GM10847 (cell line): ENCODE data around the gene SLC30A5.

Source experiments
- POLR2A ChIP-seq: IDR thresholded peaks from 2 replicates; pipeline ENCODE4 v1.6.1; 2011; ENCODE audit not compliant: insufficient read length; ENCODE audit errors: extremely low read depth

The SLC30A5 gene

DNA sequence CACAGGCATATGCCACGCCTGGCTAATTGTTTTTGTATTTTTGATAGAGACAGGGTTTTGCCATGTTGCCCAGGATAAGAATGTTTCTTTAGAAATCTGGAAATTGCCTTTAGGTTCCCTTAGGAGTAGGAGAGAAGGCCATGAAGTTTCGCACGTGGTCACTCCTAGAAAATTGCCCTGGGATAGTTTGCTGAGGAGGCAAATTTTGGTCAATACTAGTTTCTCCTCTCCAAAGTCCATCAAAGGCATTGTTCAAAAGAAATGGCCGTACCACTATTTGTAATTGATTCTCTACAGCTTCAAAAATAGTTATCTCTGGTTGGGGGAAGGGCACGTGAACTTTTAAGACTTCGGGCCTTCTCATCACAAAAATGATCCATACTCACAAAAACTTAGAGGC, 845 bp upstream of the SLC30A5 start:
- no peak for TF ChIP-seq POLR2A

DNA sequence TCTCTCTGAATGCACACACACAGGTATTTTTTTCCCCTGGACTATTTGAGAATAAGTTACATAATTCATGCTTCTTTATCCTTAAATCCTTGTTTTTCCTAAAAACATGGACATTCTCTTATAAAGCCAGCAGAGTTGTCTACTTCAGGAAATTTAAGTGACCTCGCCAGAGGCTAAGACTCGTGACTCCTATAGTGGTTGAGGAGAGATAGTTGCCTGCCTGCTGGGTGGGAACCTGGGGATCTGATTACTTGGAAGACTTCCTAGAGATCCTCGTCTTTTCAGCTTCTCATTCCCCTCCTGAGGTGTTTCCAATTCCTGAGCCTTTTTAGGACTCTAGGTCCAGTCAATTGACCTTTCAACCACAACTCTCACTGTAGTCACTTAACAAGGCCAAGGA, 5.5 kb downstream of the SLC30A5 start:
- TF ChIP-seq POLR2A, result no peak

DNA sequence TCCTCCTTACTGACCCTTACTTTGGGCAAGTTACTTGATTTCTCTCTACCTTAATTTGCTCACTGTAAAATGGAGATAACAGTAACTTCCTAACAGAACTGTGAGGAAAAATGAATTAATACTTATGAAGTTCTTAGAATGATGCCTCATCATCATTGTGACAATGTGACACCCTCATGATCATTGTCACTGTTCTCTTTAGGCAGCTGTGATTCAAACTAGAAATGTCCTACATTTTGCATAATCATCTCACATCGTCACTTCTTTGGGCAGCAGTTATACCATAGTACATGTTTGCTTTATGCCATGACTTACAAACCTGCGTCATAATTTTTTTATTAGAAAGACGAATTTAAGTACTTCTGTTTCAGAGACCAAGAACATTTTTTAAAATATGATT, 9.7 kb downstream of the SLC30A5 start:
- TF ChIP-seq POLR2A, result no peak

DNA sequence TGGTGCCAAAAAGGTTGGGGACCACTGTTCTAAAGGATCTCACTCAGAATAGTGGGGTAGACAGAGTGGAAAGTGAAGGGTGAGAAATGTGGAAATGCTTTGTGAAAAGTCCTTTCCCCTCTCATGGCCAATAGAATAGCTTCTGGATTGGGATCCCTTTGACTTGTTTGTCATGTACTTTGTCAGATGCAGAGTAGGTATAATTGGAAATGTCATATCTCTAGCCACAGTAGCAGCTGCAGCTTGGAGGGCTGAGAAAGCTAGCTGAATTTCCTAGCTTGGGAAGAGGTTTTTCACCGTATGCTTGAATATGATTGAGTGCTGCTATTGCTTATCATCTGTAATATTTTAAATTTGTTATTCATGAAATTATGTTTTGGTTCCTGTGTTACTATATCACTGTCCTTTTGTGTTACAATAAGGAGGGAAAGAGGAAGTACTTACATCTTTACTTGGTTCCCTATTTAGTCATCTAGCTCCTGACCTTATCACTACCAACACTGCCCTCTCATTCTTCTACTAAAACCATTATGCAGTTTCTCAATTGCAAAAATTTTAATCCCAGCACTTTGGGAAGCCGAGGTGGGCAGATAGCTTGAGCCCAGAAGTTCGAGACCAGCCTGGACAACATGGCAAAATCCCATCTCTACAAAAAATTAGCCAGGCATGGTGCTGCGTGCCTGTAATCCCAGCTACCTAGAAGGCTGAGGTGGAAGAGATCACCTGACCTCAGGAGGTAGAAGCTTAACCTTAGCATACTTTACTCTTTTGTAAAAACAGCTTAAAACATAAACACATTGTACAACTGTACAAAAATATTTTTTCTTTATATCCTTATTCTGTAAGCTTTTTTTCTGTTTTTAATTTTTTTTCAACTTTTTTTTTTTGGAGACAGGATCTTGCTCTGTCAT, 12.4 kb downstream of the SLC30A5 start:
- no peak for TF ChIP-seq POLR2A

DNA sequence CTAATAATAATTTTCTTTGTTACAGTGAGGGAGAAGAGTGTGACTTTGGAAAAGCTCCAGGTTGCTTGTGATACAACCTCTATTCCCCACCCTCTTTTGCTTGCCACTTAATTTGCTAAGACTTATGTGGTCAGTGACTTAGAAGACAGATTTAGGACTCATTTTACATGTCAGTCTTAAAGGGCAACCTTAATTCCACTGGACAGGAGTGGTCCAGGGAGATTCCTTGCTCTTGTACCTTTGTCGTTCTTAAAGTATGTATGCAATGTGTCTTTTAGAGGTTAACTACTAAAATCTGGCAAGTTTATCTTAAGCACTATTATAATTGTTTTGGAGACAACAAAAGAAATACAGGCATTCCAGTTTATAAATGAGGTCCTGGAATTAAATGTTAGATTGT, 20.0 kb downstream of the SLC30A5 start:
- TF ChIP-seq POLR2A, result no peak

DNA sequence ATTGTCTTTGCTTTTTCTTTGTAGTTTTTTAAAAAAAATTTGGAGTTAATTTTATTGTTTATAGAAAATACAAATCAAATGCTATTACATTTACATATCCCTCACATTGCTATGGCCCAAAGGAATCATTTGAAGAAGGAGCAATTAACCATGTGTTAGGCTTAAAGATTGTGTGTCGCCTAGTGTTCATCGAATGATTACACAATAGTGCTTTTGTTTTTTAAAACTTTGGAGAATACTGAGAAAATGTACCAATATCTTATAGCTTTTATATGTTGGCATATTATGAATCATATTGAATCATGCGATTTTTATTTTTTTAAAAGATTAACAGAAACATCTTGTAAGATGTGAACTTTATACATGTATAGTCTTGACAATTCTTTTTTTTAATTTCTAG, 21.7 kb downstream of the SLC30A5 start:
- no peak for TF ChIP-seq POLR2A

DNA sequence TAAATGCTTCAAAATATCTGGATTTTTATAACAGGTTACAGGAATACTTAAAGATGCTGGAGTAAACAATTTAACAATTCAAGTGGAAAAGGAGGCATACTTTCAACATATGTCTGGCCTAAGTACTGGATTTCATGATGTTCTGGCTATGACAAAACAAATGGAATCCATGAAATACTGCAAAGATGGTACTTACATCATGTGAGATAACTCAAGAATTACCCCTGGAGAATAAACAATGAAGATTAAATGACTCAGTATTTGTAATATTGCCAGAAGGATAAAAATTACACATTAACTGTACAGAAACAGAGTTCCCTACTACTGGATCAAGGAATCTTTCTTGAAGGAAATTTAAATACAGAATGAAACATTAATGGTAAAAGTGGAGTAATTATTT, 35.6 kb downstream of the SLC30A5 start:
- no peak for TF ChIP-seq POLR2A

DNA sequence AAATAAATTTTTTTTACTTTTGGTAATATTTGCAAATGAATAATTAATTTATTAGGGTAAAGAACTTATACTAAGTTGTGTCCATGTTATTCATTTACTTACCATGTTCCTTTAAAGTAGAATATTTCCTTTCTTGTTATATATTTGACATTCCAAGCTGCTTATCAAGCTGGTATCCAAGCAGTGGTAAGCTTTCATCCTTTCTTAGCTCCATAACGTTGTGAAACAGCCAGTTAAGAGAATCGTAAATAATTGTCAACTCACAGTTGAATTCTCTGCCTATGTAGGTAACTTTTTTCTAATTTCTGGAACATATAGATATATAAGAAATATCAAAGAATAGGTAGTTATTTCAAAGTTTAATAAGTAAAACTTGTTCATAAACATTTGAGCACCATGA, 36.4 kb downstream of the SLC30A5 start:
- no peak for TF ChIP-seq POLR2A

DNA sequence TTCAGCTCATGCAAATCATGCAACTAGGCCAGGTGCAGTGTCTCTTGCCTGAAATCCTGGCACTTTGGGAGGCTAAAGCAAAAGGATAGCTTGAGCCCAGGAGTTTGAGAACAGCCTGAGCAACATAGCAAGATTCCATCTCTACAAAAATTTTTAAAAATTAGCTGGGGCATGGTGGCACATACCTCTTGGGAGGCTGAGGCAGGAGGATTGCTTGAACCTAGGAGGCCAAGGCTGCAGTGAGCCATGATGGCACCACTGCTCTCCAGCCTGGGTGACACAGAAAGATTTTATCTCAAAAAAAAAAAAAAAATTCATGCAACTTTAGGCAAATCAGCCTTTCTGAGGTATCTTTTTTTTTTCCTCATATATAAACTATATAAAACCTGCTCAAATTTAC, 37.5 kb downstream of the SLC30A5 start:
- no peak for TF ChIP-seq POLR2A

DNA sequence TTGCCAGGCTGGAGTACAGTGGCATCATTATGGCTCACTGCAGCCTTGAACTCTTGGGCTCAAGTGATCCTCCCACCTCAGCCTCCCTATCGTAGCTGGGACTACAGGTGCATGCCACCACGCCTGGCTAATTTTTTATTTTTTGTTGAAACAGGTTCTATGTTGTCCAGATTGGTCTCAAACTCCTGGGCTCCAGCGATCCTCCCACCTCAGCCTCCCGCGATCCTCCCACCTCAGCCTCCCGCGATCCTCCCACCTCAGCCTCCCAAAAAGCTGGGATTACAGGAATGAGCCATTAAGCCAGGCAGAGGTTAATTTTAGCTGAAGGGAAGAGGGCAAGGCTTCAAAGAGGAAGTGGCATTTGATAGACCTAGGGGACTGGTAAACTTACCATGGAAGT, 40.3 kb downstream of the SLC30A5 start:
- no peak for TF ChIP-seq POLR2A

DNA sequence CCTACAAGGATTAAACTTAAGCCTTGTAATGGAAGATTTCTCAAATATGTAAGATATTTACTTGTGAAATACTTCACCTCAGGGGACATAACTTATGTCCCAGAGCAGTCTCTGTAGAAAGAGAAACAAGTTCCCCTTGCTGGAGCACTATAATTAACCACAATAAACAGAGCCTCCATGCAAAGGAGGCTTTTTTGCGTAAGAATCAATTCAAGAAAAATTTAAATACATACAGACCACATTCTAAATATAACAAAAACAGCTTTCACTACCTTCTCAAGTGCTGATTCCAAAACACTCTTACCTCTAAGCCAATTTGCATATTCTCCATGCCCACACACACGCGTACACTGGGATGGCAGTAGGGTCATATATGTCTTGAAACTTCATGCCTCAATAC, 42.5 kb downstream of the SLC30A5 start:
- no peak for TF ChIP-seq POLR2A

DNA sequence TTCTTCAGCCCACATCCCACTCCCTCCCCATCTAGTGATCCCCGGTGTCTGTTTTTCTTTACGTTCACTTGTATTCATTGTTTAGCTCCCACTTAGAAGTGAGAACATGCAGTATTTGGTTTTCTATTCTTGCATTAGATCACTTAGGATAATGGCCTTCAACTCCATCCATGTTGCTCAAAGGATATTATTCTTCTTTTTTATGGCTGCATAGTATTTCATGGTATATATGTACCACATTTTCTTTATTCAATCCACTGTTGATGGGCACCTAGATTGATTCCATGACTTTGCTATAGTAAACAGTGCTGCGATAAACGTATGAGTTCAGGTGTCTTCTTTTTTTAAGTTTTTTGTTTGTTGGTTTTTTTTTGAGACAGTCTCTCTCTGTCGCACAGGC, 44.0 kb downstream of the SLC30A5 start:
- no peak for TF ChIP-seq POLR2A

DNA sequence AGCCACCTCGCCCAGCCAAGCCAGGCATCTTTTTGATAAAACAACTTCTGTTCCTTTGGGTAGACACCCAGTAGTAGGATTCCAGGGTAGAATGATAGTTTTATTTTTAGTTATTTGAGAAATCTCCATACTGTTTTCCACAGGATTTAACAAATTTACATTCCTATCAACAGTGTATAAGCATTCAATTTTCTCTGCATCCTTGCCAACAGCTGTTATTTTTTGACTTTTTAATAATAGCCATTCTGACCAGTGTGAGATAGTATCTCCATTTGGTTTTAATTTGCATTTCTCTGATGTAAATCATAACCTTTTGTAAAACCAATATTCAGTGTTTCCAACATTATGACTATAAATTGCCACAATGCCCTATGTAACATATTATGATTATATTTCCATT, 45.0 kb downstream of the SLC30A5 start:
- no peak for TF ChIP-seq POLR2A

DNA sequence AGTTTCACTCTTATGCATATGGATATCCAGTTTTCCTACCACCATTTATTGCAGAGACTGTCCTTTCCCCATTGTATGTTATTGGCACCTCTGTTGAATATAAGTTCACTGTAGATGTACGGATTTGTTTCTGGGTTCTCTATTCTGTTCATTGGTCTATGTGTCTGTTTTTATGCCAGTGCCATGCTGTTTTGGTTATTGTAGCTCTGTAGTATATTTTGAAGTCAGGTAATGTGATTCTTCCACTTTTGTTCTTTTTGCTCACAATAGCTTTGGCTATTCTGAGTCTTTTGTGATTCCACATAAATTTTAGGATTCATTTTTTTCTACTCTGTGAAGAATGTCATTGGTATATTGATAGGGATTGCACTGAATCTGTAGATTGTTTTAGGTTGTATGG, 47.0 kb downstream of the SLC30A5 start:
- TF ChIP-seq POLR2A, result no peak

DNA sequence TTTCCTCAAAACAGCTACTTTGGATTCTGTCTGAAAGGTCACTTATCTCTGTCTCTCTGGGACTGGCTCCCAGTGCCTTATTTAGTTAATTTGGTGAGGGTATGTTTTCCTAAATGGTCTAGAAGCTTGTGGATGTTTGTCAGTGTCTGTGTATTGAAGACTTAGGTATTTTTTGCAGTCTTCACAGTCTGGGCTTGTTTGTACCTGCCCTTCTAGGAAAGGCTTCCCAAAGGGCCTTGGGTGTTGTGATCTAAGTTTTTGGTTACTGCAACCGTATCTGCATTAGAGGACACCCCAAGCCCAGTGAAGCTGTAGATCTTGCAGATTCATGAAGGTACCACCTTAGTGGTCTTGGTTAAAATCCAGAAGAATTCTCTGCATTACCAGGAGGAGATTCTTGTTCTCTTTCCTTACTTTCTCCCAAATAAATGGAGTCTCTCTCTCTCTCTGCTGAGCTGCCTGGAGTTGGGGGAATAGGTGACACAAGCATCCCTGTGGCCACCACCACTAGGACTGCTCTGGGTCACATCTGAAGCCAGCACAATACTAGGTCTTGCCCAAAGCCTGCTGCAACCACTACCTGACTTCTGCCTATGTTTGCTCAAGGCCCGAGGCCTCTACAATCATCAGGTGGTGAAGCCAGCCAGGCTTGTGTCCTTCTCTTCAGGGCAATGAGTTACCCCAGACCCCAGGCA, 55.3 kb downstream of the SLC30A5 start:
- no peak for TF ChIP-seq POLR2A

DNA sequence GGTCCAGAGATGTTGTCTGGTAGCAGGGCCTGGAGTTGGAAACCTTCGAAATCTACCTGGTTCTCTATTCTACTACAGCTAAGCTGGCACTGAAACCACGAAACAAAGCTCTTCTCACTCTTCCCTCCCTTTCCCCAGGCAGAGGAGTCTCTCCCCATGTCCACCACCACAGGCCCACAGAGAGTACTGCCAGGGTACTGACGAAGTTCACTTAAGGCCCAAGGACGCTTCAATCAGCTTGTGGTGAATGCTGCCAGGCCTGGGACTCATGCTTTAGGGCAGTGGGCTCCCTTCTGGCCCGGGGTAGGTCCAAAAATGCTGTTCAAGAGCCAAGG, 55.8 kb downstream of the SLC30A5 start:
- TF ChIP-seq POLR2A, result no peak

DNA sequence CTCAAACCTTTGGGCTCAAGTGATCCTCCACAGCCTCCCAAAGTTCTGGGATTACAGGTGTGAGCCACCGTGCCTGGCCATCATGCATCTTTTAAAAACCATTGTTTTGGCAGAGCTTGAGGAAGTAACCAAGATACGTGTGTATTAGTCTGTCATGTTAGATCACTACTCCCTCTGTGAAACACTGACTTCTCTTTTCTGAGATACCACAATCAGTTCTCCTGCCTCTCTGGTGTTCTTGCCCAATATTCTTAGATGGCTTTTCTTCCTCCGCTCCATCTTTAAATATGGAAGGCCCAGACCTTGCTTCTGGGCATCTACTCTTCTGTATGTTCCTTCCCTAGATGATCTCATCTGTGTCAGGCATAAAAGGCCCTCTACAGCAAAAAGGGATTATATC, 58.9 kb downstream of the SLC30A5 start:
- no peak for TF ChIP-seq POLR2A

DNA sequence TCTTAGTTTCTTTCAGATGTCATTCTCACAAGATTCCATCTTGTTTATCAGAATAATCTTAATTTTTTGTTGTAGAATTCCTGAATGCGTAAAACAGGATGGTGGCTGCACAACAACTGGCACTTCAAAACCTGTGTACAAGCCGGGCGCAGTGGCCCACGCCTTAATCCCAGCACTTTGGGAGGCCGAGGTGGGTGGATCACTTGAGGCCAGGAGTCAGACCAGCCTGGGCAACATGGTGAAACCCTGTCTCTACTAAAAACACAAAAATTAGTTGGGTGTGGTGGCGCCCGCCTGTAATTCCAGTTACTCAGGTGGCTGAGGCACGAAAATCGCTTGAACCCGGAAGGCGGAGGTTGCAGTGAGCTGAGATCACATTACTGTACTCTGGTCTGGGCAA, 62.6 kb downstream of the SLC30A5 start:
- no peak for TF ChIP-seq POLR2A

DNA sequence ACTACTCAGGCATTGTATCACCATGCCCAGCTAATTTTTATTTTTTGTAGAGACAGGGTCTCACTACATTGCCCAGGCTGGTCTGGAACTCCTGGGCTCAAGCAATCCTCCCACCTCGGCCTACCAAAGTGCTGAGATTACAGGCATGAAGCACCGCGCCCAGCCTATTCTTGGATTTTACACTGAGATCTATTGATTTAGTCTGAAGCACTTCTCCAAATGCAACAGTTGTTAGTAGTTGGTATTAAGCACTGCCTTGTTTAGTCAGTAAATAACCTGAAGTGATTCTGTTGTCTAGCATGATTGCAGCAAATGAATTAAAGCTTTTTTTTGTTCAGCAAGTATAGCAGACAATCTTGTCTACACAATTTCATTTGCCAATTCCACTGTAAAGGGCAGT, 64.2 kb downstream of the SLC30A5 start:
- TF ChIP-seq POLR2A, result no peak
